Lung (tissue), 12 donors: ENCODE data around the gene RIBC2. TPM values are rescaled to one million over a fixed set of nuclear protein-coding genes. Genes with fewer than 3 reads are reported as not detected.
"Not testable (repeated sequence)": the region's sequence is repeated elsewhere in the genome, so short reads cannot be mapped to it uniquely, and the experiment has no call there.

Experiments used
- ATAC-seq: fragments of 200-7000 bp; cut with Tn5 transposase; one replicate; pipeline ENCODE4 v1.9.1; 2020; ENCODE audit warnings: moderate number of reproducible peaks; ENCODE audit not compliant: insufficient read depth, low FRiP score
- DNase-seq, 3 donors: peaks; one replicate each; pipeline ENCODE4 v3.0.0-alpha.2; 2013 to 2017
- H3K27ac ChIP-seq, 2 donors: one replicate each; pipeline ENCODE4 v1.5.1; 2013; ENCODE audit warnings: mild to moderate bottlenecking in 2 of 2, moderate library complexity in 2 of 2, control low read depth in 1 of 2, inconsistent platforms in 1 of 2, low read depth in 1 of 2, low read length in 1 of 2
- H3K27me3 ChIP-seq, 3 donors: one replicate each; pipeline ENCODE4 v1.5.1; 2013; ENCODE audit warnings: low read length in 2 of 3; ENCODE audit not compliant: control insufficient read depth in 3 of 3, insufficient read depth in 3 of 3
- H3K36me3 ChIP-seq, 4 donors: one replicate each; pipeline ENCODE4 v1.5.1; 2013; ENCODE audit warnings: low read length in 4 of 4, mild to moderate bottlenecking in 1 of 4, moderate library complexity in 1 of 4; ENCODE audit not compliant: control insufficient read depth in 4 of 4, insufficient read depth in 4 of 4
- H3K4me1 ChIP-seq, 5 donors: one replicate each; pipeline ENCODE4 v1.5.1; 2013; ENCODE audit warnings: low read length in 5 of 5, mild to moderate bottlenecking in 2 of 5, moderate library complexity in 1 of 5; ENCODE audit not compliant: control insufficient read depth in 5 of 5, insufficient read depth in 5 of 5
- H3K4me3 ChIP-seq: one replicate; pipeline ENCODE4 v1.5.1; 2013; ENCODE audit warnings: mild to moderate bottlenecking, control low read depth, moderate library complexity
- H3K9ac ChIP-seq, 2 donors: one replicate each; pipeline ENCODE4 v1.5.1; 2013; ENCODE audit warnings: low read length in 2 of 2, control low read depth in 1 of 2; ENCODE audit not compliant: insufficient read depth in 1 of 2
- H3K9me3 ChIP-seq, 4 donors: one replicate each; pipeline ENCODE4 v1.5.1; 2013; ENCODE audit warnings: low read length in 3 of 4, mild to moderate bottlenecking in 1 of 4, moderate library complexity in 1 of 4; ENCODE audit not compliant: control insufficient read depth in 4 of 4, insufficient read depth in 3 of 4
- CTCF ChIP-seq: IDR thresholded peaks from 2 replicates; pipeline ENCODE4 v1.5.1; 2012; ENCODE audit warnings: mild to moderate bottlenecking; ENCODE audit errors: control extremely low read depth, extremely low read depth
- WGBS, 2 donors: extraction: QIAGEN DNeasy Blood & Tissue Kit; methylation state at CpG; one replicate each; pipeline ENCODE4 v1.1.7; 2013; 5-methylcytosine and 5-hydroxymethylcytosine counted together
- polyA plus RNA-seq, 2 donors: library from polyadenylated mRNA; stranded (reverse); fragments of 200-250 nt; gene quantifications; one replicate each; pipeline ENCODE4 v1.2.1, GENCODE V29; 2013
- total RNA-seq, 2 donors: library from RNA; depleted of rRNA in 1 of 2; stranded (reverse); fragments of >200 nt in 1 of 2; gene quantifications; one replicate each; pipeline ENCODE4 v1.2.1, GENCODE V29; 2014 to 2021
- donor health status: control.
- donor health status: control.
- donor health status: Bipolar disorder and iron deficiency.
- donor health status: healthy.
- donor health status: DM: yes; HTN: yes; CAD: no.

The RIBC2 gene
- total and polyA plus RNA-seq, 4 donors, result 2.8 to 8.1 (median 5.7) TPM

GRCh38 chr22:45434981-45435380, 21.5 kb downstream of the RIBC2 start:
- Histone ChIP-seq H3K9ac (no peak overlapping the region), H3K9me3 (no peaks in the 10 kb centered on the region), H3K36me3 (no peaks in the 10 kb centered on the region), H3K4me3 (no peak overlapping the region), H3K27me3 (no peaks in the 10 kb centered on the region), H3K27ac (no peak overlapping the region), H3K4me1 (peaks cover 0 to 15% (median 3%) of the 10 kb centered on the region in 5 donors)
- no peak for TF ChIP-seq CTCF
- ATAC-seq (no peak), DNase-seq (no peak)
- 58 to 77% methylated on average over 6 of the region's 6 CpGs for WGBS, 2 donors

- DNase-seq (peak; percentile 92 to 97 (median 94)), ATAC-seq (peak; percentile 92)
- no peak overlapping the region for H3K4me3 ChIP-seq
- no peaks in the 10 kb centered on the region for H3K36me3 ChIP-seq
- no peaks in the 10 kb centered on the region for H3K27me3 ChIP-seq
- H3K27ac ChIP-seq, result peak overlapping the region in 1 of 2 donors; percentile 71
- H3K4me1 ChIP-seq, result peaks cover 0 to 18% (median 3%) of the 10 kb centered on the region in 5 donors
- 7 to 8% methylated on average over 20 of the region's 20 CpGs for WGBS, 2 donors
- H3K9ac ChIP-seq, result no peak overlapping the region
- no peaks in the 10 kb centered on the region for H3K9me3 ChIP-seq
- TF ChIP-seq CTCF, result peak; percentile 98
Observed at GRCh38 chr22:45435544-45436139, 22.1 kb downstream of the RIBC2 start.

- H3K4me1 ChIP-seq, result peaks cover 0 to 22% (median 5%) of the 10 kb centered on the region in 5 donors
- DNase-seq, H3K4me3 ChIP-seq, H3K27me3 ChIP-seq, H3K9me3 ChIP-seq, H3K27ac ChIP-seq, ATAC-seq, H3K36me3 ChIP-seq: not testable (repeated sequence)
- 81 to 95% methylated on average over 31 to 34 of the region's 34 CpGs for WGBS, 2 donors
- peak overlapping the region in 1 of 2 donors; percentile 23 for H3K9ac ChIP-seq
Observed at GRCh38 chr22:45436871-45437517, 23.5 kb downstream of the RIBC2 start.

- no peaks in the 10 kb centered on the region for H3K27me3 ChIP-seq
- no peak for TF ChIP-seq CTCF
- H3K4me1 ChIP-seq, result peaks cover 0 to 22% (median 5%) of the 10 kb centered on the region in 5 donors
- H3K9ac ChIP-seq, result no peak overlapping the region
- H3K27ac ChIP-seq, result no peak overlapping the region
- H3K4me3 ChIP-seq, result no peak overlapping the region
- H3K9me3 ChIP-seq, result no peaks in the 10 kb centered on the region
- no peaks in the 10 kb centered on the region for H3K36me3 ChIP-seq
- ATAC-seq (no peak), DNase-seq (peak; percentile 89 to 98 (median 98))
Observed at GRCh38 chr22:45438336-45438735, 24.8 kb downstream of the RIBC2 start.

GRCh38 chr22:45440688-45441087, 27.2 kb downstream of the RIBC2 start:
- ATAC-seq, H3K9me3 ChIP-seq, H3K4me3 ChIP-seq, H3K27me3 ChIP-seq, H3K9ac ChIP-seq, DNase-seq, H3K36me3 ChIP-seq, H3K27ac ChIP-seq: not testable (repeated sequence)
- WGBS, 2 donors, result 40 to 51% methylated on average over 13 of the region's 13 CpGs
- peaks cover 0 to 15% (median 4%) of the 10 kb centered on the region in 5 donors for H3K4me1 ChIP-seq
